ENCODE results near the gene C19orf81. TPM values are rescaled to one million over a fixed set of nuclear protein-coding genes. Genes with fewer than 3 reads are reported as not detected.

The C19orf81 gene
- total RNA-seq (2021) (22.4 to 24.5 TPM (median 22.9 TPM) in 3 replicates), Bru-seq, nascent RNA (percentile 41 among the genes with signal in this experiment)
- long read RNA-seq, experiment 1, partial matches to known transcripts: 0 of 22 reads
- long read RNA-seq, experiment 1, other reads (novel, unspliced or antisense): 20 of 22 reads
- long read RNA-seq, experiment 2, partial matches to known transcripts: 10 of 11 reads
- long read RNA-seq, experiment 2, other reads (novel, unspliced or antisense): 1 of 11 reads
- long read RNA-seq, experiment 3: 0 reads

DNA sequence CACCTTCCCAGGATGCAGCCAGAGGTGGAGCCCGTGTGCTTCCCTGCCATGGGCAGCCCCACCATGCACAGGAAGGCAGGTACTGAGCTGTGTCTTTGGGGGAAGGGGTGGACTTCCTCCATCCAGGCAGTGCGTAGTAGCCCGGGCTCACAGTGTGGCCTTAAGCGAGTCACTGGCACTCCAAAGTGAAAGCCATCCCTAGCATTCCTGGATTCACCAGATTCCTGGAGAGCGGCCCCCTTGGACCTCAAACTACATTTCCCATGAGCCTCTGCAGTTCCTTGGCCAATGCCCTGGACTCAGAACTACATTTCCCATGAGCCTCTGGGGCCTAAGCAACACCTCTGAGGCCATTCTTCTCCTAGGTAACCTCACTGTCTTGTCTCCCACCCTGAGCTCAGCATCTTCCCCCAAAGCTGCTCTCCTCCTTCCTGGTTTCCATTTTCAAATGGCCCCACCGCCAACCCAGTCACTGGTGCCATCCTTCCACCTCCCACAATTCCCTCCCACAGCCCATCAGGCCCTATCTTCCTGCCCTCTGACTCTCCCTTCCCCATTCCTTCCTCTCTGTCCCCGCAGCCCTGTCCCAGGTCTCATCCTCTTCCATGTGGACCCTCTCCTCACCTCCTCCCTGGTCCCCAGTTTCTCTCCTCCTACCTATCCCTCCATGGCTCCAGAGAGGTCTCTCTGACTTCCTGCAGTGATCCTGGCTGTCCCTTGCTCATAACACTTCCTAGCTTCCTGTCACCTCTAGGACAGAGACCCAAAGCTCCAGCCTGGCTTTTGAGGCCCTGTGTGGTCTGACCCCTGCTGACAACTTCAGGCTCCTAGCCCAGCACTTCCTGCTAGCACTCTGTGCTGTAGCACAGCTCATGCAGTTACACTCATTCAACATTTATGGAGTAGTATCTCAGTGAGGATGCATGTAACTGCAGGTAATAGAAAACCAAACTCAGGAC is at the start of gene C19orf81:
TSS of gene C19orf81 (plus strand) at position 13 of the 959 bp plus-strand sequence. CDS start at position 13, 0 bp downstream.
- Mint-ChIP-seq H3K27me3 (ENCODE audit: low read depth) (peaks cover 35% of the 10 kb centered on the region), H3K4me3 (peak within 1 kb of the TSS; percentile 44), H3K9me3 (peaks cover 3% of the 10 kb centered on the region), H3K4me1 (peaks cover 21% of the 10 kb centered on the region), H3K36me3 (no peaks in the 10 kb centered on the region), H3K27ac (peak within 1 kb of the TSS; percentile 66; the same call in 1 of the 2 replicates)
- DNase-seq (ENCODE audit: low spot score) (peak; percentile 79), ATAC-seq (peak; percentile 89)
- ChIA-PET POLR2A (interaction anchor here (0.7 kb wide), 1 partner anchor 918 kb away, joined by 3 read pairs; no protein-coding TSS in a partner anchor), CTCF (interaction anchor here (0.9 to 2.1 kb wide), 19 partner anchors 8 to 367 kb away, joined by 3 to 10 read pairs (median 4); partner anchors contain the start of genes JOSD2 and SYT3)
- peak; percentile 50 for TF ChIP-seq NFYB (CRISPR knock-in tag; conservative IDR thresholded peaks at IDR 0.05; ENCODE audit: low read depth)
- TF ChIP-seq FOXK1 (CRISPR knock-in tag; IDR thresholded peaks at IDR 0.05): 0 out of 2 replicates have a peak, but pooled peaks have one; percentile 44
- TF ChIP-seq, protein P1, sequence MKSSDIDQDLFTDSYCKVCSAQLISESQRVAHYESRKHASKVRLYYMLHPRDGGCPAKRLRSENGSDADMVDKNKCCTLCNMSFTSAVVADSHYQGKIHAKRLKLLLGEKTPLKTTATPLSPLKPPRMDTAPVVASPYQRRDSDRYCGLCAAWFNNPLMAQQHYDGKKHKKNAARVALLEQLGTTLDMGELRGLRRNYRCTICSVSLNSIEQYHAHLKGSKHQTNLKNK (CRISPR knock-in tag; IDR thresholded peaks at IDR 0.05): no peak
- TF ChIP-seq SP1 (CRISPR knock-in tag; conservative IDR thresholded peaks at IDR 0.05): peak; percentile 38; the same call in 1 of the 2 replicates

GRCh38 chr19:50601407-50602088 is 47.7 kb upstream of the C19orf81 start:
- ChIA-PET CTCF (interaction anchor here (0.7 to 0.9 kb wide), 2 partner anchors 45 to 64 kb away, joined by 3 read pairs; no protein-coding TSS in a partner anchor), POLR2A (no interaction called here)
- Mint-ChIP-seq H3K4me3 (no peak overlapping the region), H3K27me3 (ENCODE audit: low read depth) (peaks cover 67% of the 10 kb centered on the region), H3K36me3 (peaks cover 12% of the 10 kb centered on the region), H3K9me3 (peaks cover 14% of the 10 kb centered on the region), H3K4me1 (peaks cover 4% of the 10 kb centered on the region; the same call in 1 of the 2 replicates), H3K27ac (no peak overlapping the region)
- ATAC-seq (no peak), DNase-seq (ENCODE audit: low spot score) (no peak)
- TF ChIP-seq IRF2 (CRISPR knock-in tag; IDR thresholded peaks at IDR 0.05; ENCODE audit: borderline replicate concordance, low read depth) (no peak), CBFB (CRISPR knock-in tag; IDR thresholded peaks at IDR 0.05; ENCODE audit: low read depth) (no peak), ZNF138 (CRISPR knock-in tag; conservative IDR thresholded peaks at IDR 0.05) (no peak), JUN (CRISPR knock-in tag; IDR thresholded peaks at IDR 0.05) (no peak), FOXJ3 (CRISPR knock-in tag; IDR thresholded peaks at IDR 0.05; ENCODE audit: borderline replicate concordance) (no peak), ERG (CRISPR knock-in tag; IDR thresholded peaks at IDR 0.05) (no peak), GTF2I (CRISPR knock-in tag; conservative IDR thresholded peaks at IDR 0.05) (no peak), SMAD4 (CRISPR knock-in tag; IDR thresholded peaks at IDR 0.05) (no peak), SMAD3 (CRISPR knock-in tag; IDR thresholded peaks at IDR 0.05; ENCODE audit: borderline replicate concordance) (no peak), JAZF1 (CRISPR knock-in tag; IDR thresholded peaks at IDR 0.05) (no peak), AFF4 (CRISPR knock-in tag; IDR thresholded peaks at IDR 0.05; ENCODE audit: borderline replicate concordance) (no peak), ELF4 (CRISPR knock-in tag; IDR thresholded peaks at IDR 0.05; ENCODE audit: low read depth) (no peak), PRDM15 (CRISPR knock-in tag; IDR thresholded peaks at IDR 0.05) (no peak)
- TF ChIP-seq, protein P2, sequence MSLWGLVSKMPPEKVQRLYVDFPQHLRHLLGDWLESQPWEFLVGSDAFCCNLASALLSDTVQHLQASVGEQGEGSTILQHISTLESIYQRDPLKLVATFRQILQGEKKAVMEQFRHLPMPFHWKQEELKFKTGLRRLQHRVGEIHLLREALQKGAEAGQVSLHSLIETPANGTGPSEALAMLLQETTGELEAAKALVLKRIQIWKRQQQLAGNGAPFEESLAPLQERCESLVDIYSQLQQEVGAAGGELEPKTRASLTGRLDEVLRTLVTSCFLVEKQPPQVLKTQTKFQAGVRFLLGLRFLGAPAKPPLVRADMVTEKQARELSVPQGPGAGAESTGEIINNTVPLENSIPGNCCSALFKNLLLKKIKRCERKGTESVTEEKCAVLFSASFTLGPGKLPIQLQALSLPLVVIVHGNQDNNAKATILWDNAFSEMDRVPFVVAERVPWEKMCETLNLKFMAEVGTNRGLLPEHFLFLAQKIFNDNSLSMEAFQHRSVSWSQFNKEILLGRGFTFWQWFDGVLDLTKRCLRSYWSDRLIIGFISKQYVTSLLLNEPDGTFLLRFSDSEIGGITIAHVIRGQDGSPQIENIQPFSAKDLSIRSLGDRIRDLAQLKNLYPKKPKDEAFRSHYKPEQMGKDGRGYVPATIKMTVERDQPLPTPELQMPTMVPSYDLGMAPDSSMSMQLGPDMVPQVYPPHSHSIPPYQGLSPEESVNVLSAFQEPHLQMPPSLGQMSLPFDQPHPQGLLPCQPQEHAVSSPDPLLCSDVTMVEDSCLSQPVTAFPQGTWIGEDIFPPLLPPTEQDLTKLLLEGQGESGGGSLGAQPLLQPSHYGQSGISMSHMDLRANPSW (CRISPR knock-in tag; conservative IDR thresholded peaks at IDR 0.05; ENCODE audit: low read depth): no peak
